Lower leg skin (tissue), 4 donors: ENCODE results near the gene AKAP9. TPM values are rescaled to one million over a fixed set of nuclear protein-coding genes. Genes with fewer than 3 reads are reported as not detected.
"Not testable (repeated sequence)": the region's sequence is repeated elsewhere in the genome, so short reads cannot be mapped to it uniquely, and the experiment has no call there.

ENCODE experiments used
- DNase-seq, 2 donors: peaks; one replicate each; pipeline ENCODE4 v3.0.0-alpha.2; 2019; ENCODE audit warnings: low spot score in 2 of 2
- H3K4me3 ChIP-seq: fragments of 200-600 bp; sonication (generic); 2 replicates; pipeline ENCODE4 v1.5.1; 2017; ENCODE audit warnings: mild to moderate bottlenecking, low read depth; ENCODE audit not compliant: poor library complexity, severe bottlenecking
- CTCF ChIP-seq, 3 donors: fragments of 450-650 bp; IDR thresholded peaks; one replicate each; pipeline ENCODE4 v1.5.1; 2016; ENCODE audit warnings: antibody characterized with exemption in 3 of 3, mild to moderate bottlenecking in 3 of 3, moderate library complexity in 2 of 3
- POLR2A ChIP-seq, 2 donors: fragments of 450-650 bp; IDR thresholded peaks; one replicate each; pipeline ENCODE4 v1.6.1; 2016 to 2017; ENCODE audit warnings: antibody characterized with exemption in 2 of 2, mild to moderate bottlenecking in 1 of 2, moderate library complexity in 1 of 2
- WGBS, 2 donors: methylation state at CpG; one replicate each; pipeline ENCODE4 v1.1.5; 2018; 5-methylcytosine and 5-hydroxymethylcytosine counted together
- intact Hi-C: fragments of 100-400 bp; cut with DNase I; formaldehyde crosslinking; loops from one replicate; pipeline ENCODE4 v1.15.0; 2023; ENCODE audit warnings: low total_unique reads
- total RNA-seq, 4 donors: library from RNA; depleted of rRNA; stranded (reverse); fragments of >200 nt; gene quantifications; one replicate each; pipeline ENCODE4 v1.1.0, GENCODE V29; 2016

The AKAP9 gene
- total RNA-seq, 4 donors from 2014 or later, result 52.9 to 74.8 (median 64.4) TPM

GRCh38 chr7:92100534-92100933 lies 159.9 kb downstream of the AKAP9 start:
- TF ChIP-seq CTCF (IDR thresholded peaks at IDR 0.05), result no peak
- no peak for TF ChIP-seq POLR2A (IDR thresholded peaks at IDR 0.05)
- 92 to 94% methylated on average over 1 of the region's 1 CpG for WGBS, 2 donors
- DNase-seq, result no peak
- intact Hi-C loops, result no loop called here
- H3K4me3 ChIP-seq, result no peak overlapping the region

- DNase-seq, intact Hi-C loops, H3K4me3 ChIP-seq: not testable (repeated sequence)
- WGBS, 2 donors, result 98 to 100% methylated on average over 5 of the region's 5 CpGs
Observed at GRCh38 chr7:92102862-92103261, 162.2 kb downstream of the AKAP9 start.

- DNase-seq, result no peak
- no peak overlapping the region for H3K4me3 ChIP-seq
- 94 to 96% methylated on average over 8 of the region's 8 CpGs for WGBS, 2 donors
- TF ChIP-seq POLR2A (IDR thresholded peaks at IDR 0.05) (no peak), CTCF (IDR thresholded peaks at IDR 0.05) (no peak)
- intact Hi-C loops, result no loop called here
Observed at GRCh38 chr7:92108821-92109220, 168.2 kb downstream of the AKAP9 start.

- H3K4me3 ChIP-seq, result no peak overlapping the region
- TF ChIP-seq POLR2A (IDR thresholded peaks at IDR 0.05) (no peak), CTCF (IDR thresholded peaks at IDR 0.05) (no peak)
- intact Hi-C loops, result no loop called here
- WGBS, 2 donors, result 85 to 88% methylated on average over 2 of the region's 2 CpGs
- no peak for DNase-seq
Observed at GRCh38 chr7:92110857-92111256, 170.2 kb downstream of the AKAP9 start.

GRCh38 chr7:92115821-92116220 lies 175.2 kb downstream of the AKAP9 start:
- H3K4me3 ChIP-seq, result no peak overlapping the region
- WGBS, 2 donors, result 93 to 95% methylated on average over 5 of the region's 5 CpGs
- TF ChIP-seq CTCF (IDR thresholded peaks at IDR 0.05), result no peak
- no peak for TF ChIP-seq POLR2A (IDR thresholded peaks at IDR 0.05)
- intact Hi-C loops, result no loop called here
- DNase-seq, result no peak

DNA sequence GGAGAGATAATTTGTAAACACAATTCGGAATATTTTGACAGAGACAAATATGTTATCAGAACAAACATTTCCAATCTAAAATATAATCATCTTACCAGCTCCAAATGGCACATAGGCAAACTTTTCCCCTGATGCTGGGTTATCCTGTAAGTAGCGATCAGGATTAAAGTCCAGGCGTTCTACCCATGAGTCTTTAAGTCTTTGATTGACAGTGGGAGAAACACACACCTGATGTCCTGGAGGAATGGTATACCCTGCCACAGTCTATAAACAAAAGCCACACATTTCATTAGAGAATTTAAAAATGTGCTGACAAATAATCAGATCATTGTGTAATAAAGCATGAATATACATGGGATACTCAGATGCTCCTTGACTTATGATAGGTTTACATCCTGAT lies 176.3 kb downstream of the AKAP9 start:
- no peak for DNase-seq
- H3K4me3 ChIP-seq, result no peak overlapping the region
- no peak for TF ChIP-seq CTCF (IDR thresholded peaks at IDR 0.05)
- no peak for TF ChIP-seq POLR2A (IDR thresholded peaks at IDR 0.05)
- intact Hi-C loops, result no loop called here
- 97 to 99% methylated on average over 3 of the region's 3 CpGs for whole genome bisulfite sequencing, 2 donors
